Activated CD4-positive, alpha-beta T cell treated with anti-CD3 and anti-CD28 coated beads, Interleukin-2, amount 50 U/mL, for 48 hours (primary cell): ENCODE results near the gene R3HCC1L.

Experiments
- DNase-seq, 2 experiments: peaks; one replicate each; pipeline ENCODE4 v3.0.0-alpha.2; 2020

The R3HCC1L gene

GRCh38 chr10:98262571-98262970 lies 128.1 kb downstream of the R3HCC1L start:
- peak in 1 of 2 experiments; percentile 19 for DNase-seq

GRCh38 chr10:98263088-98263487 lies 128.6 kb downstream of the R3HCC1L start:
- DNase-seq = no peak

GRCh38 chr10:98264378-98265065 lies 130.1 kb downstream of the R3HCC1L start:
- no peak for DNase-seq

- DNase-seq = no peak
Measured at GRCh38 chr10:98265403-98266378, 131.2 kb downstream of the R3HCC1L start.

- no peak for DNase-seq
Measured at GRCh38 chr10:98266647-98267046, 132.2 kb downstream of the R3HCC1L start.

- no peak for DNase-seq
Measured at GRCh38 chr10:98267069-98267893, 132.8 kb downstream of the R3HCC1L start.

- no peak for DNase-seq
Measured at GRCh38 chr10:98267894-98268693, 133.6 kb downstream of the R3HCC1L start, which contains the start of gene LOXL4. Gene LOXL4, minus strand, starts transcription at chr10:98268194. Its CDS starts 5,175 bp downstream, at chr10:98263019.

GRCh38 chr10:98268694-98269431 lies 134.4 kb downstream of the R3HCC1L start:
- DNase-seq = no peak

- no peak for DNase-seq
Measured at GRCh38 chr10:98269435-98269912, 135.0 kb downstream of the R3HCC1L start.

- no peak for DNase-seq
Measured at GRCh38 chr10:98270073-98270740, 135.8 kb downstream of the R3HCC1L start.

GRCh38 chr10:98270786-98271185 lies 136.3 kb downstream of the R3HCC1L start:
- no peak for DNase-seq

- DNase-seq = no peak
Measured at GRCh38 chr10:98272245-98272644, 137.8 kb downstream of the R3HCC1L start.

GRCh38 chr10:98272656-98273055 lies 138.2 kb downstream of the R3HCC1L start:
- DNase-seq = no peak

- DNase-seq = no peak
Measured at GRCh38 chr10:98273057-98273850, 138.8 kb downstream of the R3HCC1L start.

GRCh38 chr10:98274562-98274961 lies 140.1 kb downstream of the R3HCC1L start:
- no peak for DNase-seq

- no peak for DNase-seq
Measured at GRCh38 chr10:98276311-98276710, 141.9 kb downstream of the R3HCC1L start.

- DNase-seq = no peak
Measured at GRCh38 chr10:98285416-98285815, 151.0 kb downstream of the R3HCC1L start.

GRCh38 chr10:98286419-98286818 lies 152.0 kb downstream of the R3HCC1L start:
- no peak for DNase-seq

- DNase-seq = no peak
Measured at GRCh38 chr10:98287321-98287720, 152.9 kb downstream of the R3HCC1L start.

- no peak for DNase-seq
Measured at GRCh38 chr10:98289802-98290209, 155.3 kb downstream of the R3HCC1L start.
